A673 (cell line): ENCODE results near the gene TAGAP.

Experiments
- EZH2 ChIP-seq: fragments of 200-600 bp; sonication (generic); IDR thresholded peaks from 2 replicates; pipeline ENCODE4 v1.6.1; 2017; ENCODE audit warnings: borderline replicate concordance, low read depth, mild to moderate bottlenecking, mixed read lengths, antibody characterized with exemption, low read length; ENCODE audit not compliant: poor library complexity, severe bottlenecking
- TF ChIP-seq, protein P1 (sequence below): fragments of 300-800, 200-600 bp; sonication (generic); conservative IDR thresholded peaks from 2 replicates; pipeline ENCODE4 v1.5.1; 2017; ENCODE audit warnings: low read depth, mild to moderate bottlenecking, antibody characterized with exemption, low read length, moderate library complexity, mixed read lengths

DNA sequence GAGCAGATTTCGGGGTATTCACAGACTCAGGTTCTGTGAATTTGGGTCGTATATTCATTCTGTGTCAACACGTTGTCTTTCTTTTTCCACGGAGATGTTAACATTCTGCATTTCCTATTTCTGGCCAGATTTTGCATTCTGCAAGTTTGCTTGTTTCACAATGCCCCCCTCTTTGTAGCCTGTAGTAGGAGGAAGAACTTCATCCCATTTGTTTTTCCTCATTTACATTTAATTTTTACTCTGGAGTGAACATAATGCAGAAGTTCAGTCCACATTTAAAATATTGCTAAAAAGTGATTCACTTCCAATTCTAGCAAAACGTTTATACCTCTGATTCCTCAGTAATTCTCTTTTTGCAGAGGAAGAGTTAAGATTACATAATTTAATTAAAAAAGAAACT lies 12.9 kb downstream of the TAGAP start:
- TF ChIP-seq EZH2, result no peak
- TF ChIP-seq, protein P1, sequence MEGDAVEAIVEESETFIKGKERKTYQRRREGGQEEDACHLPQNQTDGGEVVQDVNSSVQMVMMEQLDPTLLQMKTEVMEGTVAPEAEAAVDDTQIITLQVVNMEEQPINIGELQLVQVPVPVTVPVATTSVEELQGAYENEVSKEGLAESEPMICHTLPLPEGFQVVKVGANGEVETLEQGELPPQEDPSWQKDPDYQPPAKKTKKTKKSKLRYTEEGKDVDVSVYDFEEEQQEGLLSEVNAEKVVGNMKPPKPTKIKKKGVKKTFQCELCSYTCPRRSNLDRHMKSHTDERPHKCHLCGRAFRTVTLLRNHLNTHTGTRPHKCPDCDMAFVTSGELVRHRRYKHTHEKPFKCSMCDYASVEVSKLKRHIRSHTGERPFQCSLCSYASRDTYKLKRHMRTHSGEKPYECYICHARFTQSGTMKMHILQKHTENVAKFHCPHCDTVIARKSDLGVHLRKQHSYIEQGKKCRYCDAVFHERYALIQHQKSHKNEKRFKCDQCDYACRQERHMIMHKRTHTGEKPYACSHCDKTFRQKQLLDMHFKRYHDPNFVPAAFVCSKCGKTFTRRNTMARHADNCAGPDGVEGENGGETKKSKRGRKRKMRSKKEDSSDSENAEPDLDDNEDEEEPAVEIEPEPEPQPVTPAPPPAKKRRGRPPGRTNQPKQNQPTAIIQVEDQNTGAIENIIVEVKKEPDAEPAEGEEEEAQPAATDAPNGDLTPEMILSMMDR, result no peak
